ENCODE measurements around the gene BATF. TPM values are rescaled to one million over a fixed set of nuclear protein-coding genes. Genes with fewer than 3 reads are reported as not detected.

Gene BATF
- total and polyA plus RNA-seq, 2 experiments from 2014 or later, result 3.1 TPM; not detected in 1

DNA sequence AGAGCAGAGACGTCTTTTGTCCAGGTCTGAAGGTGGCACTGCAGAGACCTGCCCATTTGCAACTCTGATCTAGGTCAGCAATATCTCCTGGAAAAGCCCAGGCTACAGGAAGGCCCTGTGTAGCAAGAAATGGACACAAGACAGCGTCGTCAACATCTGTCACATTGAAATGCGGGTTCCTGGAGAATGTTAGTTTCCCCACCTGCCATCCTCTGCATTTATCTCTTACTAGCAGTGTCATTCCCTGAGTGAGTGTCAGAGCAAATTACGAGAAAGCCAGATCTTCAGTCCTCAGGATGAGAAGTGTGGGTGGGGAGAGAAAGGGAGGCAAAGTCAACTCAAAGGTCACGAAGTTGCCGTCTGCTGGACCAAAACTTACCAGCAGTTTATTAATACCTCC is 28.8 kb downstream of the BATF start:
- H3K36me3 ChIP-seq (replicated peaks; ENCODE audit: insufficient read depth, low read depth), result no peaks in the 10 kb centered on the region
- no peak overlapping the region for H3K4me2 ChIP-seq
- H4K20me1 ChIP-seq (ENCODE audit: insufficient read depth, poor library complexity, severe bottlenecking), result no peaks in the 10 kb centered on the region
- TF ChIP-seq EZH2phosphoT487 (IDR thresholded peaks at IDR 0.05; ENCODE audit: low read depth, severe bottlenecking, unreplicated experiment), result no peak
- TF ChIP-seq EZH2 (IDR thresholded peaks at IDR 0.05; ENCODE audit: borderline replicate concordance), result no peak
- TF ChIP-seq, protein P1, sequence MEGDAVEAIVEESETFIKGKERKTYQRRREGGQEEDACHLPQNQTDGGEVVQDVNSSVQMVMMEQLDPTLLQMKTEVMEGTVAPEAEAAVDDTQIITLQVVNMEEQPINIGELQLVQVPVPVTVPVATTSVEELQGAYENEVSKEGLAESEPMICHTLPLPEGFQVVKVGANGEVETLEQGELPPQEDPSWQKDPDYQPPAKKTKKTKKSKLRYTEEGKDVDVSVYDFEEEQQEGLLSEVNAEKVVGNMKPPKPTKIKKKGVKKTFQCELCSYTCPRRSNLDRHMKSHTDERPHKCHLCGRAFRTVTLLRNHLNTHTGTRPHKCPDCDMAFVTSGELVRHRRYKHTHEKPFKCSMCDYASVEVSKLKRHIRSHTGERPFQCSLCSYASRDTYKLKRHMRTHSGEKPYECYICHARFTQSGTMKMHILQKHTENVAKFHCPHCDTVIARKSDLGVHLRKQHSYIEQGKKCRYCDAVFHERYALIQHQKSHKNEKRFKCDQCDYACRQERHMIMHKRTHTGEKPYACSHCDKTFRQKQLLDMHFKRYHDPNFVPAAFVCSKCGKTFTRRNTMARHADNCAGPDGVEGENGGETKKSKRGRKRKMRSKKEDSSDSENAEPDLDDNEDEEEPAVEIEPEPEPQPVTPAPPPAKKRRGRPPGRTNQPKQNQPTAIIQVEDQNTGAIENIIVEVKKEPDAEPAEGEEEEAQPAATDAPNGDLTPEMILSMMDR (IDR thresholded peaks at IDR 0.05; ENCODE audit: poor library complexity), result no peak
- no peaks in the 10 kb centered on the region for H3K9me2 ChIP-seq (replicated peaks; ENCODE audit: insufficient read depth)
- 68% methylated on average over 7 of the region's 7 CpGs for WGBS (ENCODE audit: low lambda C conversion rate, missing lambda C conversion rate)
- H3K27me3 ChIP-seq, result no peaks in the 10 kb centered on the region
- no peak overlapping the region for H2AFZ ChIP-seq
- no peaks in the 10 kb centered on the region for H3K9me3 ChIP-seq (ENCODE audit: low read depth)
- H3K27ac ChIP-seq, result no peak overlapping the region
- no peaks in the 10 kb centered on the region for H3K79me2 ChIP-seq
- H3K4me3 ChIP-seq, result no peak overlapping the region
- H3K4me1 ChIP-seq (ENCODE audit: insufficient read depth), result peaks cover 7% of the 10 kb centered on the region
- no peak for DNase-seq (ENCODE audit: low spot score)

DNA sequence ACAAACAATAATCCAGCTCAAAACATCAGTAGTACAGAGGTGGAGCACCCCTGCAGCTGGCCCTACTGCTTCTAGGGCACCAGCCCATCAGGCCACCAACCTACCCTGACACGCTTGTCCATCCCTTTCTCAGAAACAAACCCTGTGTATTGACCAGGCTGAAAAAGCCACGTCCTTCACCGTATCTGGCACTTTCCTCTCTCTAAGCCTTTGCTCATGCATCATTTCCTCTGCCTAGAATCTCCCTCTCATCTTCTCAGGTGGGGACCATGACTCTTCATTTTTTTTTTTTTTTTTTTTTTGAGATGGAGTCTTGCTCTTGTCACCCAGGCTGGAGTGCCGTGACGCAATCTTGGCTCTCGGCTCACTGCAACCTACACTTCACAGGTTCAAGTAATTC is 30.9 kb downstream of the BATF start:
- H3K36me3 ChIP-seq (replicated peaks; ENCODE audit: insufficient read depth, low read depth), result no peaks in the 10 kb centered on the region
- 98% methylated on average over 6 of the region's 6 CpGs for WGBS (ENCODE audit: low lambda C conversion rate, missing lambda C conversion rate)

DNA sequence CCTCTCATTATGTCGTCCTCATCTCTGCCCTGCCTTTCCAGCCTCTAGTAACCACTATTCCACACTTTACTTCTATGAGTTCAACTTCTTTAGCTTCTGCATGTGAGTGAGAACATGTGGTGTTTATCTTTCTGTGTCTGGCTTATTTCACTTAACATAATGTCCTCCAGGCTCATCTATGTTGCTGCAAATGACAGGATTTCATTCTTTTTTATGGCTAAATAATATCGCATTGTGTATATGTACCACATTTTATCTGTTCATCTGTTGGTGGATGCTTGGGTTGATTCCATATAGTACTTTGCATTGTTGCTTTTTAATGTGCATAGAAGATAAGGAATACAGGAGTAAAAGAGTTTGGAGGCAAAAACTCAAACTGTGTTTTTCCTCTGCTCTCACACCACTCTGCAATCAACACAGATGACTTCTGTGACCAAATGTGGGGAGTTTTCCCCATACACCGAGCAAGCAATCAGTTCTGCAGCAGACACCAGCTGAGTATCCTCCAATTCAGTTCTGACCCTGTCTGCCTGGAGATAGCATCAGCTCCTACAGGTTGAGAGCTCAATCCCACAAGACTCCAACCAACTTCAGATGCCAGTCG is 31.6 kb downstream of the BATF start:
- Histone ChIP-seq H3K4me3 (no peak overlapping the region), H3K4me2 (no peak overlapping the region), H3K9me3 (ENCODE audit: low read depth) (no peaks in the 10 kb centered on the region), H3K27ac (peak overlapping the region; percentile 27), H4K20me1 (ENCODE audit: insufficient read depth, poor library complexity, severe bottlenecking) (no peaks in the 10 kb centered on the region), H3K9me2 (replicated peaks; ENCODE audit: insufficient read depth) (no peaks in the 10 kb centered on the region), H3K79me2 (no peaks in the 10 kb centered on the region), H3K4me1 (ENCODE audit: insufficient read depth) (peaks cover 7% of the 10 kb centered on the region), H3K27me3 (no peaks in the 10 kb centered on the region), H2AFZ (no peak overlapping the region), H3K36me3 (replicated peaks; ENCODE audit: insufficient read depth, low read depth) (no peaks in the 10 kb centered on the region)
- no peak for TF ChIP-seq EZH2 (IDR thresholded peaks at IDR 0.05; ENCODE audit: borderline replicate concordance)
- TF ChIP-seq, protein P1 (IDR thresholded peaks at IDR 0.05; ENCODE audit: poor library complexity), result no peak
- no peak for TF ChIP-seq EZH2phosphoT487 (IDR thresholded peaks at IDR 0.05; ENCODE audit: low read depth, severe bottlenecking, unreplicated experiment)
- no peak for DNase-seq (ENCODE audit: low spot score)
- WGBS (ENCODE audit: low lambda C conversion rate, missing lambda C conversion rate), result 52% methylated on average over 4 of the region's 4 CpGs

More for the DNA sequence above, 30.9 kb downstream of the BATF start:
- H4K20me1 ChIP-seq (ENCODE audit: insufficient read depth, poor library complexity, severe bottlenecking), result no peaks in the 10 kb centered on the region
- TF ChIP-seq, protein P1 (IDR thresholded peaks at IDR 0.05; ENCODE audit: poor library complexity), result no peak
- no peak for TF ChIP-seq EZH2 (IDR thresholded peaks at IDR 0.05; ENCODE audit: borderline replicate concordance)
- no peak for TF ChIP-seq EZH2phosphoT487 (IDR thresholded peaks at IDR 0.05; ENCODE audit: low read depth, severe bottlenecking, unreplicated experiment)
- H2AFZ ChIP-seq, result no peak overlapping the region
- H3K27ac ChIP-seq, result no peak overlapping the region
- H3K4me1 ChIP-seq (ENCODE audit: insufficient read depth), result peaks cover 7% of the 10 kb centered on the region
- H3K4me3 ChIP-seq, result no peak overlapping the region
- no peaks in the 10 kb centered on the region for H3K9me3 ChIP-seq (ENCODE audit: low read depth)
- H3K9me2 ChIP-seq (replicated peaks; ENCODE audit: insufficient read depth), result no peaks in the 10 kb centered on the region
- no peaks in the 10 kb centered on the region for H3K79me2 ChIP-seq
- H3K27me3 ChIP-seq, result no peaks in the 10 kb centered on the region
- DNase-seq (ENCODE audit: low spot score), result no peak
- no peak overlapping the region for H3K4me2 ChIP-seq
